ENCODE measurements around the gene CELSR1.
A peak's percentile ranks its signal among the peaks of the same experiment; 100 is the strongest.
"Not testable (repeated sequence)": the region's sequence is repeated elsewhere in the genome, so short reads cannot be mapped to it uniquely, and the experiment has no call there.

Gene CELSR1

GRCh38 chr22:46512039-46512370 lies 25.4 kb downstream of the CELSR1 start:
- no peak for DNase-seq

- DNase-seq: no peak
Observed at GRCh38 chr22:46511151-46512038, 26.0 kb downstream of the CELSR1 start.

- no peak for DNase-seq
Observed at GRCh38 chr22:46509416-46510089, 27.9 kb downstream of the CELSR1 start.

- no peak for DNase-seq
Observed at GRCh38 chr22:46508491-46508999, 28.9 kb downstream of the CELSR1 start.

GRCh38 chr22:46507451-46508425 lies 29.7 kb downstream of the CELSR1 start:
- DNase-seq: no peak

GRCh38 chr22:46504584-46504983 lies 32.8 kb downstream of the CELSR1 start:
- DNase-seq: no peak

- peak; percentile 51 for DNase-seq
Observed at GRCh38 chr22:46502440-46503175, 34.8 kb downstream of the CELSR1 start.

- peak; percentile 58 for DNase-seq
Observed at GRCh38 chr22:46501701-46502100, 35.7 kb downstream of the CELSR1 start.

- not testable (repeated sequence) for DNase-seq
Observed at GRCh38 chr22:46501265-46501664, 36.2 kb downstream of the CELSR1 start.

GRCh38 chr22:46500201-46500600 lies 37.2 kb downstream of the CELSR1 start:
- no peak for DNase-seq

GRCh38 chr22:46499805-46500189 lies 37.6 kb downstream of the CELSR1 start:
- no peak for DNase-seq

GRCh38 chr22:46491946-46492345 lies 45.5 kb downstream of the CELSR1 start:
- no peak for DNase-seq

- DNase-seq: no peak
Observed at GRCh38 chr22:46490538-46490937, 46.9 kb downstream of the CELSR1 start.

- DNase-seq: no peak
Observed at GRCh38 chr22:46486996-46487717, 50.3 kb downstream of the CELSR1 start.

GRCh38 chr22:46484861-46485595 lies 52.4 kb downstream of the CELSR1 start:
- no peak for DNase-seq

GRCh38 chr22:46484156-46484860 lies 53.1 kb downstream of the CELSR1 start:
- DNase-seq: no peak

- DNase-seq: peak; percentile 68
Observed at GRCh38 chr22:46483353-46483752, 54.1 kb downstream of the CELSR1 start.

- peak; percentile 60 for DNase-seq
Observed at GRCh38 chr22:46482056-46482675, 55.3 kb downstream of the CELSR1 start.

GRCh38 chr22:46481386-46481785 lies 56.0 kb downstream of the CELSR1 start:
- DNase-seq: no peak

GRCh38 chr22:46480396-46480795 lies 57.0 kb downstream of the CELSR1 start:
- DNase-seq: no peak
